AG04449 (cell line): Measurements from ENCODE around the gene SYMPK.

Experiments
- CTCF ChIA-PET: fragments of 350-600 bp; formaldehyde crosslinking; extraction: SDS; loops from one replicate; lab custom pipeline; 2021; ENCODE audit warnings: antibody characterized with exemption; lab: Yijun Ruan, JAX
- POLR2A ChIA-PET: fragments of 400-600, 350-600 bp; formaldehyde crosslinking; extraction: SDS; loops from one replicate; lab custom pipeline; 2020; ENCODE audit warnings: antibody characterized with exemption, inconsistent platforms; lab: Yijun Ruan, JAX
- DNase-seq: peaks from one replicate; pipeline ENCODE4 v3.0.0-alpha.2; 2010; ENCODE audit warnings: low read depth, low spot score
- H3K4me3 ChIP-seq: 2 replicates; pipeline ENCODE4 v1.5.1; 2011; ENCODE audit warnings: low read depth, mild to moderate bottlenecking, control low read depth, low read length
- CTCF ChIP-seq: IDR thresholded peaks from one replicate; pipeline ENCODE4 v1.5.1; 2011; ENCODE audit warnings: mild to moderate bottlenecking, moderate library complexity, low read length, control low read depth, inconsistent platforms; ENCODE audit not compliant: insufficient read depth; ENCODE audit errors: missing control alignments

SYMPK gene

GRCh38 chr19:45879055-45879454 is 16.1 kb upstream of the SYMPK start:
- H3K4me3 ChIP-seq = no peak overlapping the region
- ChIA-PET POLR2A (no interaction called here), CTCF (interaction anchor here (1.0 to 10.0 kb wide), 4 partner anchors 10 to 62 kb away, joined by 3 to 95 read pairs (median 64); partner anchors contain the start of genes FOXA3, RSPH6A and SYMPK)
- TF ChIP-seq CTCF = no peak
- no peak for DNase-seq

DNA sequence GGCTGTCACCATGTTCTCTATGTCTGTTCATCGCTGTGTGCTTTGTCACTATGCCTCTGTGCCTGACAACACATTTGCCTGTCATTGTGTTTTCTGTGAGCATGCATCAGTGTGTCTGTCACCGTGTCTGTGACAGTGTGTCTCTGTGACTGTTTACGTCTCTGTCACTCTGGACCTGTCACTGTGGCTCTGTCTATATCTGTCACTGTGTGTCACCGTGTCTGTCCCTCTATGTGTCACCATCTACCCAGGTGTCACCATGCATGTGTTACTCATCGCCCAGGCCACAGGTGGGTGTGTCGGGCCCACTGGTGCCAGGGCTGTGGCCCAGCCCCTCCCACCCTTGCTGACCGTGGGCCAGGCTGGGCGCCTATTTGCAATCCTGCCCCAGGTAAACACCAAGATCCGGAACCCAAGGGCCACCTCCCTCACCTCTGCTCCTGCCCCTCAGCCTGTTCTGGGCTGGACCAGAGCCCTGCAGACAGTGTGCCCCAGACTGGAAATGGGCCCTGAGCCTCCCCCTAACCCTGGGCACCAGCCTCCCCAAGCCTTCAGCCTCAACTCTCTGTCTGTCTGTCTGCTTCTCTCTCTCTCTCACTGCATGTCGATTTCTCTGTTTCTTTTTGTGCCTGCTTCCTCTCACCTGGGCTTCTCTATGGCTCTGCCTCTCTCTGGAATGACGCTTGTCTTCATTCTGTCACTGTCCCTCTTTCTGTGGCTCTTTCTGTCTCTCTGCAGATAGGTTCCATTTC is 15.3 kb upstream of the SYMPK start:
- CTCF ChIA-PET = interaction anchor here (5.8 to 9.1 kb wide), 2 partner anchors 9 to 15 kb away, joined by 62 to 67 read pairs; partner anchors contain the start of genes FOXA3 and SYMPK
- POLR2A ChIA-PET = no interaction called here

GRCh38 chr19:45876411-45877197 is 13.7 kb upstream of the SYMPK start:
- no peak overlapping the region for H3K4me3 ChIP-seq
- CTCF ChIA-PET = interaction anchor here (1.0 kb wide), 1 partner anchor 8 kb away, joined by 3 read pairs; no protein-coding TSS in a partner anchor
- no peak for DNase-seq
- TF ChIP-seq CTCF = no peak
- POLR2A ChIA-PET = interaction anchor here (0.6 kb wide), 1 partner anchor 13 kb away, joined by 3 read pairs; no protein-coding TSS in a partner anchor

More for the DNA sequence above, 15.3 kb upstream of the SYMPK start:
- no peak for DNase-seq
- no peak overlapping the region for H3K4me3 ChIP-seq
- TF ChIP-seq CTCF = no peak

DNA sequence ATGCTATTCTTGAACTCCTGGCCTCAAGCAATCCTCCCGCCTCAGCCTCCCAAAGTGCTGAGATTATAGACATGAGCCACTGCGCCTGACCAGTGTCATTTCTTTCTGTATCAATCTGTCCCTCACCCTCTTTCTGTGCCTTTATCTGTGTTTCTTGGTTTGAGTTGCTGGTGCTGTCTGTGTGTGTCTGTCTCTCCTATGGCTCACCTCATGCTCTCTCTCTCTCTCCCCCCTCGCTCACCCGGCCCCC is 13.1 kb upstream of the SYMPK start:
- no peak for TF ChIP-seq CTCF
- no peak for DNase-seq
- no peak overlapping the region for H3K4me3 ChIP-seq
- CTCF ChIA-PET = interaction anchor here (1.0 kb wide), 1 partner anchor 8 kb away, joined by 3 read pairs; no protein-coding TSS in a partner anchor
- POLR2A ChIA-PET = interaction anchor here (0.6 kb wide), 1 partner anchor 13 kb away, joined by 3 read pairs; no protein-coding TSS in a partner anchor

DNA sequence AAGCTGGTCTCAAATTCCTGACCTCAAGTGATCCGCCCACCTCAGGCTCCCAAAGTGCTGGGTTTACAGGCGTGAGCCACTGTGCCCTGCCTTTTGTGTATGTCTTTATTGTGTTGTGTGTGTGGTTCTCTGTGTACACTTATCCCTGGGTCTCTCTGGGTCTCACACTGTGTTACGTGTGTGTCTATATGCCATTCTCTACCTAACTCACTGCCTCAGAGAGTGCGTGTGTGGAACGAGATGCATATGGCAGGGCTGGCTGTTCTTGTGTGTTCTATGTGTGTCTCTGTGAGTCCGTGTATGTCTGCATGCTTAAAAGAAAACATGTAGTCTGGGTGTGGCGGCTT is 11.6 kb upstream of the SYMPK start:
- no peak overlapping the region for H3K4me3 ChIP-seq
- POLR2A ChIA-PET = no interaction called here
- CTCF ChIA-PET = interaction anchor here (1.6 kb wide), 2 partner anchors 8 to 10 kb away, joined by 3 to 7 read pairs; partner anchors contain the start of gene FOXA3
- DNase-seq = no peak
- TF ChIP-seq CTCF = no peak
